Liver (tissue), 9 donors: ENCODE data around the gene PSENEN. TPM values are rescaled to one million over a fixed set of nuclear protein-coding genes. Genes with fewer than 3 reads are reported as not detected.

ENCODE experiments used
- DNase-seq: peaks from one replicate; pipeline ENCODE4 v3.0.0-alpha.2; 2017; ENCODE audit warnings: low spot score
- H3K27ac ChIP-seq, 2 donors: one replicate each; pipeline ENCODE4 v1.7.0; 2013; ENCODE audit warnings: inconsistent platforms in 2 of 2, low read length in 2 of 2, control low read depth in 1 of 2, low read depth in 1 of 2, mild to moderate bottlenecking in 1 of 2
- H3K27me3 ChIP-seq, 4 donors: one replicate each; pipeline versions ENCODE4 v1.6.1 to v1.7.0; 2013; ENCODE audit warnings: low read length in 3 of 4, inconsistent platforms in 1 of 4, mild to moderate bottlenecking in 1 of 4, moderate library complexity in 1 of 4; ENCODE audit not compliant: control insufficient read depth in 4 of 4, insufficient read depth in 4 of 4
- H3K36me3 ChIP-seq, 4 donors: one replicate each; pipeline versions ENCODE4 v1.6.1 to v1.7.0; 2013; ENCODE audit warnings: low read length in 3 of 4, mild to moderate bottlenecking in 3 of 4, low read depth in 1 of 4, moderate library complexity in 1 of 4; ENCODE audit not compliant: control insufficient read depth in 4 of 4, insufficient read depth in 3 of 4
- H3K4me1 ChIP-seq, 4 donors: one replicate each; pipeline versions ENCODE4 v1.6.1 to v1.7.0; 2013; ENCODE audit warnings: low read length in 3 of 4, mild to moderate bottlenecking in 3 of 4, moderate library complexity in 1 of 4; ENCODE audit not compliant: control insufficient read depth in 4 of 4, insufficient read depth in 4 of 4
- H3K4me3 ChIP-seq, 3 donors: one replicate each; pipeline versions ENCODE4 v1.6.1 to v1.7.0; 2013; ENCODE audit warnings: low read length in 3 of 3, control low read depth in 1 of 3, low read depth in 1 of 3, mild to moderate bottlenecking in 1 of 3
- H3K9ac ChIP-seq, 2 donors: one replicate each; pipeline ENCODE4 v1.7.0; 2013; ENCODE audit warnings: low read length in 2 of 2, mild to moderate bottlenecking in 2 of 2, moderate library complexity in 2 of 2, control low read depth in 1 of 2, low read depth in 1 of 2
- H3K9me3 ChIP-seq, 4 donors: one replicate each; pipeline versions ENCODE4 v1.6.1 to v1.7.0; 2013; ENCODE audit warnings: low read length in 3 of 4; ENCODE audit not compliant: control insufficient read depth in 4 of 4
- CTCF ChIP-seq: fragments of 150-350 bp; IDR thresholded peaks from 2 replicates; pipeline ENCODE4 v1.5.1; 2017; ENCODE audit warnings: improper control_type of control experiment, low read depth, low read length; ENCODE audit not compliant: missing input control
- EGR1 ChIP-seq, 2 donors: IDR thresholded peaks; 2 replicates each; pipeline ENCODE4 v1.6.1; 2016 to 2018; ENCODE audit warnings: antibody characterized with exemption in 2 of 2, low read depth in 2 of 2
- FOXA1 ChIP-seq: IDR thresholded peaks from 2 replicates; pipeline ENCODE4 v1.6.1; 2016; ENCODE audit warnings: antibody characterized with exemption
- FOXA2 ChIP-seq: IDR thresholded peaks from 2 replicates; pipeline ENCODE4 v1.6.1; 2016; ENCODE audit warnings: antibody characterized with exemption
- GABPA ChIP-seq, 2 donors: IDR thresholded peaks in 1 of 2; conservative IDR thresholded peaks in 1 of 2; 2 replicates each; pipeline ENCODE4 v1.6.1; 2016; ENCODE audit warnings: antibody characterized with exemption in 2 of 2, mild to moderate bottlenecking in 1 of 2, moderate library complexity in 1 of 2
- HNF4A ChIP-seq, 2 donors: conservative IDR thresholded peaks; 2 replicates each; pipeline ENCODE4 v1.6.1; 2016; ENCODE audit warnings: antibody characterized with exemption in 2 of 2, mild to moderate bottlenecking in 2 of 2
- HNF4G ChIP-seq: IDR thresholded peaks from 2 replicates; pipeline ENCODE4 v1.6.1; 2016; ENCODE audit warnings: antibody characterized with exemption
- JUND ChIP-seq, 2 donors: IDR thresholded peaks; 2 replicates each; pipeline ENCODE4 v1.6.1; 2016; ENCODE audit warnings: antibody characterized with exemption in 2 of 2
- MAX ChIP-seq: IDR thresholded peaks from 2 replicates; pipeline ENCODE4 v1.6.1; 2016; ENCODE audit warnings: antibody characterized with exemption
- NR2F2 ChIP-seq: IDR thresholded peaks from 2 replicates; pipeline ENCODE4 v1.6.1; 2016; ENCODE audit warnings: antibody characterized with exemption
- RXRA ChIP-seq, 2 donors: IDR thresholded peaks; 2 replicates each; pipeline ENCODE4 v1.6.1; 2017 to 2018; ENCODE audit warnings: antibody characterized with exemption in 2 of 2, mild to moderate bottlenecking in 1 of 2
- SP1 ChIP-seq: IDR thresholded peaks from 2 replicates; pipeline ENCODE4 v1.6.1; 2018; ENCODE audit warnings: antibody characterized with exemption, mild to moderate bottlenecking
- TAF1 ChIP-seq: conservative IDR thresholded peaks from 2 replicates; pipeline ENCODE4 v1.6.1; 2016; ENCODE audit warnings: antibody characterized with exemption, mild to moderate bottlenecking
- YY1 ChIP-seq: IDR thresholded peaks from 2 replicates; pipeline ENCODE4 v1.6.1; 2016; ENCODE audit warnings: antibody characterized with exemption, mild to moderate bottlenecking
- ZBTB33 ChIP-seq: IDR thresholded peaks from 2 replicates; pipeline ENCODE4 v1.6.1; 2016; ENCODE audit warnings: antibody characterized with exemption
- WGBS: extraction: QIAGEN DNeasy Blood & Tissue Kit; methylation state at CpG from one replicate; pipeline ENCODE4 v1.1.7; 2013; 5-methylcytosine and 5-hydroxymethylcytosine counted together
- polyA plus RNA-seq, 2 donors: library from polyadenylated mRNA; stranded (reverse) in 1 of 2; unstranded in 1 of 2; fragments of 200-250 nt in 1 of 2; fragments of >200 nt in 1 of 2; fragmentation: Nextera tagmentation in 1 of 2; extraction: Ambion mirVana in 1 of 2; gene quantifications; one replicate each; pipeline versions ENCODE4 v1.2.1 to v1.2.3, GENCODE V29; 2013 to 2015
- total RNA-seq, 2 donors: library from RNA; depleted of rRNA; stranded (reverse); fragments of >200 nt; gene quantifications; one replicate each; pipeline ENCODE4 v1.2.3, GENCODE V29; 2014
- TF ChIP-seq, protein P1 (sequence below): IDR thresholded peaks from 2 replicates; pipeline ENCODE4 v1.6.1; 2016; ENCODE audit warnings: antibody characterized with exemption
- TF ChIP-seq, protein P2 (sequence below): IDR thresholded peaks from 2 replicates; pipeline ENCODE4 v1.6.1; 2016; ENCODE audit warnings: antibody characterized with exemption, mild to moderate bottlenecking
- donor health status: healthy.
- donor health status: healthy.
- donor health status: healthy.
- donor health status: healthy.
- donor health status: healthy.

Gene PSENEN
- total and polyA plus RNA-seq, 4 donors, result 7.4 to 58.1 (median 20.7) TPM

- WGBS, result 96% methylated on average over 17 of the region's 17 CpGs
- no peak overlapping the region for H3K27ac ChIP-seq
- peaks cover 0 to 2% (median 0%) of the 10 kb centered on the region in 4 donors for H3K4me1 ChIP-seq
- H3K27me3 ChIP-seq, result no peaks in the 10 kb centered on the region
- H3K9ac ChIP-seq, result no peak overlapping the region
- no peak for DNase-seq
- TF ChIP-seq HNF4A (conservative IDR thresholded peaks at IDR 0.05) (no peak), YY1 (no peak), JUND (IDR thresholded peaks at IDR 0.05) (no peak), NR2F2 (no peak), EGR1 (IDR thresholded peaks at IDR 0.05; ENCODE audit: low read depth in 2 of 2) (no peak)
- TF ChIP-seq, protein P1, sequence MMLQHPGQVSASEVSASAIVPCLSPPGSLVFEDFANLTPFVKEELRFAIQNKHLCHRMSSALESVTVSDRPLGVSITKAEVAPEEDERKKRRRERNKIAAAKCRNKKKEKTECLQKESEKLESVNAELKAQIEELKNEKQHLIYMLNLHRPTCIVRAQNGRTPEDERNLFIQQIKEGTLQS, result no peak
- no peaks in the 10 kb centered on the region for H3K9me3 ChIP-seq
- no peak overlapping the region for H3K4me3 ChIP-seq
- peaks cover 4 to 8% (median 6%) of the 10 kb centered on the region in 4 donors for H3K36me3 ChIP-seq
These were observed 19.2 kb downstream of the PSENEN start for GRCh38 chr19:35764432-35765315.

DNA sequence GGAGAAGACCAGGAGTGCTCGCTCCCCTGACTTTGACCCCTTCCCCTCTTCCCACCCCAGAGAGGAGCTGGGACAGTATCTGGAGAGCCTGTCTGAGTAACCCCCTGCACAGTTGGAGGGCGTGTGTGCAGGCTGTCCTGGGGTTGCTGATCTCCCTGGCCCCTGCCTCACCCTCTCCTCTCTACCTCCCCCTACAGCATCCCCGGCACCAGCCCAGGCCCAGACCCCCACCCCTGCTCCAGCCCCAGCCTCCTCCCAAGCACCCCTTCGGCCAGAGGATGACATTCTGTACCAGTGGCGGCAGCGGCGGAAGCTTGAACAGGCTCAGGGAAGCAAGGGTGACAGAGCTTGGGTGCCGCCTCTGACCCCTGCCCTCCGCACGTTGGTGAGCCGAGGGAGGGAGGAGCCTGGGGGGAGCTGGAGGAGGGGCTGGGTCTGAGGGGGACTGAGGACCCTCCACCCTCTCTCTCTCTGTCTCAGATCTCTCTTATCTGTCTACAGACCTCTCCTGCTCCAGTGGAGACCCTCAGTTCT, 21.2 kb downstream of the PSENEN start:
- Histone ChIP-seq H3K27ac (no peak overlapping the region), H3K9me3 (no peaks in the 10 kb centered on the region), H3K4me1 (no peaks in the 10 kb centered on the region), H3K4me3 (no peak overlapping the region), H3K9ac (no peak overlapping the region), H3K36me3 (peaks cover 4 to 8% (median 6%) of the 10 kb centered on the region in 4 donors), H3K27me3 (no peaks in the 10 kb centered on the region)
- TF ChIP-seq SP1 (no peak), TAF1 (no peak)
- 91% methylated on average over 11 of the region's 11 CpGs for WGBS
- no peak for DNase-seq

GRCh38 chr19:35767288-35768081, 22.0 kb downstream of the PSENEN start:
- Histone ChIP-seq H3K4me3 (no peak overlapping the region), H3K27me3 (no peaks in the 10 kb centered on the region), H3K9ac (no peak overlapping the region), H3K9me3 (no peaks in the 10 kb centered on the region), H3K36me3 (peaks cover 3 to 6% (median 5%) of the 10 kb centered on the region in 4 donors), H3K4me1 (no peaks in the 10 kb centered on the region), H3K27ac (no peak overlapping the region)
- WGBS, result 83% methylated on average over 34 of the region's 34 CpGs
- DNase-seq, result peak; percentile 55
- TF ChIP-seq, protein P2, sequence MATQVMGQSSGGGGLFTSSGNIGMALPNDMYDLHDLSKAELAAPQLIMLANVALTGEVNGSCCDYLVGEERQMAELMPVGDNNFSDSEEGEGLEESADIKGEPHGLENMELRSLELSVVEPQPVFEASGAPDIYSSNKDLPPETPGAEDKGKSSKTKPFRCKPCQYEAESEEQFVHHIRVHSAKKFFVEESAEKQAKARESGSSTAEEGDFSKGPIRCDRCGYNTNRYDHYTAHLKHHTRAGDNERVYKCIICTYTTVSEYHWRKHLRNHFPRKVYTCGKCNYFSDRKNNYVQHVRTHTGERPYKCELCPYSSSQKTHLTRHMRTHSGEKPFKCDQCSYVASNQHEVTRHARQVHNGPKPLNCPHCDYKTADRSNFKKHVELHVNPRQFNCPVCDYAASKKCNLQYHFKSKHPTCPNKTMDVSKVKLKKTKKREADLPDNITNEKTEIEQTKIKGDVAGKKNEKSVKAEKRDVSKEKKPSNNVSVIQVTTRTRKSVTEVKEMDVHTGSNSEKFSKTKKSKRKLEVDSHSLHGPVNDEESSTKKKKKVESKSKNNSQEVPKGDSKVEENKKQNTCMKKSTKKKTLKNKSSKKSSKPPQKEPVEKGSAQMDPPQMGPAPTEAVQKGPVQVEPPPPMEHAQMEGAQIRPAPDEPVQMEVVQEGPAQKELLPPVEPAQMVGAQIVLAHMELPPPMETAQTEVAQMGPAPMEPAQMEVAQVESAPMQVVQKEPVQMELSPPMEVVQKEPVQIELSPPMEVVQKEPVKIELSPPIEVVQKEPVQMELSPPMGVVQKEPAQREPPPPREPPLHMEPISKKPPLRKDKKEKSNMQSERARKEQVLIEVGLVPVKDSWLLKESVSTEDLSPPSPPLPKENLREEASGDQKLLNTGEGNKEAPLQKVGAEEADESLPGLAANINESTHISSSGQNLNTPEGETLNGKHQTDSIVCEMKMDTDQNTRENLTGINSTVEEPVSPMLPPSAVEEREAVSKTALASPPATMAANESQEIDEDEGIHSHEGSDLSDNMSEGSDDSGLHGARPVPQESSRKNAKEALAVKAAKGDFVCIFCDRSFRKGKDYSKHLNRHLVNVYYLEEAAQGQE, result no peak
- TF ChIP-seq GABPA (IDR thresholded peaks at IDR 0.05 in 1 of 2, conservative IDR thresholded peaks at IDR 0.05 in 1 of 2) (no peak), FOXA2 (no peak), TAF1 (no peak), FOXA1 (no peak), MAX (no peak), NR2F2 (no peak), HNF4G (no peak), CTCF (no peak), ZBTB33 (no peak), EGR1 (IDR thresholded peaks at IDR 0.05; ENCODE audit: low read depth in 2 of 2) (no peak), JUND (IDR thresholded peaks at IDR 0.05) (no peak), RXRA (IDR thresholded peaks at IDR 0.05) (no peak), SP1 (no peak), YY1 (no peak)
